Common myeloid progenitor, CD34-positive (primary cell): Measurements from ENCODE around the gene FABP1.

ENCODE experiments used
- CTCF ChIA-PET: fragments of 350-600 bp; sonication (Branson Sonifier 250); formaldehyde crosslinking; loops from one replicate; lab custom pipeline; 2021; ENCODE audit warnings: antibody characterized with exemption; lab: Charles Lee
- POLR2A ChIA-PET: fragments of 350-600 bp; sonication (Branson Sonifier 250); formaldehyde crosslinking; loops from one replicate; lab custom pipeline; 2021; ENCODE audit warnings: antibody characterized with exemption; lab: Charles Lee
- DNase-seq, 3 donors: peaks; one replicate each; pipeline versions ENCODE4 v3.0.0 to v3.0.0-alpha.2; 2013
- H3K27ac ChIP-seq, 2 experiments: 1 replicate in 1 of 2; 2 replicates in 1 of 2; pipeline ENCODE4 v1.7.0; 2013; ENCODE audit warnings: inconsistent platforms in 2 of 2, low read length in 2 of 2, mild to moderate bottlenecking in 2 of 2, low read depth in 1 of 2, moderate library complexity in 1 of 2; ENCODE audit not compliant: severe bottlenecking in 2 of 2, insufficient read depth in 1 of 2, poor library complexity in 1 of 2
- H3K27me3 ChIP-seq, 5 experiments: replicated peaks in 2 of 5; 1 replicate in 3 of 5; 2 replicates in 2 of 5; pipeline versions ENCODE4 v1.6.1 to v1.7.0; 2013; ENCODE audit warnings: low read length in 4 of 5, mild to moderate bottlenecking in 2 of 5, moderate library complexity in 2 of 5, inconsistent platforms in 1 of 5; ENCODE audit not compliant: insufficient read depth in 5 of 5, control insufficient read depth in 4 of 5
- H3K36me3 ChIP-seq, 4 experiments: 1 replicate in 2 of 4; 2 replicates in 2 of 4; pipeline versions ENCODE4 v1.6.1 to v1.7.0; 2013; ENCODE audit warnings: low read length in 3 of 4, control low read depth in 1 of 4, mild to moderate bottlenecking in 1 of 4; ENCODE audit not compliant: control insufficient read depth in 4 of 4, insufficient read depth in 4 of 4
- H3K4me1 ChIP-seq, 4 experiments: 1 replicate in 3 of 4; 2 replicates in 1 of 4; pipeline versions ENCODE4 v1.6.1 to v1.7.1; 2013; ENCODE audit warnings: low read length in 3 of 4, mild to moderate bottlenecking in 3 of 4, control low read depth in 1 of 4, inconsistent platforms in 1 of 4, moderate library complexity in 1 of 4; ENCODE audit not compliant: control insufficient read depth in 4 of 4, insufficient read depth in 4 of 4; ENCODE audit errors: control extremely low read depth in 1 of 4
- H3K4me3 ChIP-seq, 7 experiments: 1 replicate in 4 of 7; 2 replicates in 3 of 7; pipeline versions ENCODE4 v1.5.1 to v1.7.0; 2013; ENCODE audit warnings: mild to moderate bottlenecking in 7 of 7, low read length in 6 of 7, moderate library complexity in 6 of 7, inconsistent platforms in 2 of 7, low read depth in 2 of 7, control low read depth in 1 of 7; ENCODE audit not compliant: insufficient read depth in 4 of 7, control insufficient read depth in 1 of 7; ENCODE audit errors: extremely low read depth in 1 of 7
- H3K9me3 ChIP-seq, 5 experiments: 1 replicate in 4 of 5; 2 replicates in 1 of 5; pipeline versions ENCODE4 v1.6.1 to v1.7.1; 2013; ENCODE audit warnings: low read length in 4 of 5, mild to moderate bottlenecking in 2 of 5, inconsistent platforms in 1 of 5, low read depth in 1 of 5, moderate library complexity in 1 of 5; ENCODE audit not compliant: control insufficient read depth in 4 of 5, insufficient read depth in 2 of 5; ENCODE audit errors: control extremely low read depth in 1 of 5
- WGBS: methylation state at CpG from one replicate; pipeline ENCODE4 v1.1.5; 2013; ENCODE audit not compliant: insufficient coverage; 5-methylcytosine and 5-hydroxymethylcytosine counted together

FABP1 gene

DNA sequence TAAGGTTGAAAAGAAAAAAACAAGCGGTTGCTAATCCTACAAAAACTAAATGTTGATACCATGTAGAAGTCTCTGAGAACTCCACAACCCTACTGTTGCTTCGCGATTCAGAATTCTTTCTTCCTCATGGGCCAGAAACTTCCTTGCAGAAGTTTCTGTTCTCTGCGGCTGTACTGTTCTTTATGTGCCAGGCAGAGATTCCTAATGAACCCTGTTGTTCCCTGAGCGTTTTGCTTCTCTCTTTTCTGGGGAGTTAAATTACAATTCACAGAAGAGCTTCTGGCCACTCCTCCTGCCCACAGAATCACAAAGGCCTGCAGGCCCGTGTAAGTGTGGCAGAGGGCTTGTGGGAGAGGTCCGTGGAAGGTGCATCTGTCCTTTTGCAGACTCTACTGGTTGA lies 40.5 kb upstream of the FABP1 start:
- POLR2A ChIA-PET = no interaction called here
- H3K36me3 ChIP-seq = no peaks in the 10 kb centered on the region
- peaks cover 0 to 9% (median 3%) of the 10 kb centered on the region in 5 experiments for H3K9me3 ChIP-seq
- 98% methylated on average over 6 of the region's 7 CpGs for WGBS
- H3K4me3 ChIP-seq = no peak overlapping the region
- H3K27ac ChIP-seq = no peak overlapping the region
- peaks cover 0 to 24% (median 0%) of the 10 kb centered on the region in 5 experiments for H3K27me3 ChIP-seq
- peaks cover 0 to 4% (median 3%) of the 10 kb centered on the region in 4 experiments for H3K4me1 ChIP-seq
- DNase-seq = no peak
- CTCF ChIA-PET = interaction anchor here (1.1 to 2.4 kb wide), 3 partner anchors 8 to 108 kb away, joined by 3 to 11 read pairs (median 4); no protein-coding TSS in a partner anchor

DNA sequence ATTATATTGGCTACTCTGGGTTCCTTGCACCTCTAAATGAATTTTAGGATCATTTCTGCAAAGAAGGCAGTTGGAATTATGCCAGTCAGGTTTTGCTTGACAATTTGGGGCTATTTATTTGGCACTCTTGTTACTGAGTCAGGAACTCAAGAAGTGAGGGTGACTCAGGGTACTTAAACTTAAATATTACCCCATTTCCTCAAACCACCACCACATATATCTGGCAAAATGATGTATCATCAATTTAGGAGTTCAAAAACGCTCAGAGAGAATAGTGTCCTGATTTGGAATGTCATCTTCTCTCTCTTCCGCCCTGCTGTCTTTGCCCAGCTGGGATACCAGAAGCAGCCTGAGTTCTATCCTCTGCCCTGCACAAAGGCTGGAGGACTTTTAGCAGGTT lies 39.9 kb upstream of the FABP1 start:
- 100% methylated on average over 2 of the region's 2 CpGs for WGBS
- H3K27ac ChIP-seq = no peak overlapping the region
- POLR2A ChIA-PET = no interaction called here
- H3K9me3 ChIP-seq = peaks cover 0 to 9% (median 3%) of the 10 kb centered on the region in 5 experiments
- no peak for DNase-seq
- CTCF ChIA-PET = no interaction called here
- H3K27me3 ChIP-seq = peaks cover 0 to 22% (median 0%) of the 10 kb centered on the region in 5 experiments
- H3K4me1 ChIP-seq = peaks cover 0 to 4% (median 3%) of the 10 kb centered on the region in 4 experiments
- no peak overlapping the region for H3K4me3 ChIP-seq
- H3K36me3 ChIP-seq = no peaks in the 10 kb centered on the region

DNA sequence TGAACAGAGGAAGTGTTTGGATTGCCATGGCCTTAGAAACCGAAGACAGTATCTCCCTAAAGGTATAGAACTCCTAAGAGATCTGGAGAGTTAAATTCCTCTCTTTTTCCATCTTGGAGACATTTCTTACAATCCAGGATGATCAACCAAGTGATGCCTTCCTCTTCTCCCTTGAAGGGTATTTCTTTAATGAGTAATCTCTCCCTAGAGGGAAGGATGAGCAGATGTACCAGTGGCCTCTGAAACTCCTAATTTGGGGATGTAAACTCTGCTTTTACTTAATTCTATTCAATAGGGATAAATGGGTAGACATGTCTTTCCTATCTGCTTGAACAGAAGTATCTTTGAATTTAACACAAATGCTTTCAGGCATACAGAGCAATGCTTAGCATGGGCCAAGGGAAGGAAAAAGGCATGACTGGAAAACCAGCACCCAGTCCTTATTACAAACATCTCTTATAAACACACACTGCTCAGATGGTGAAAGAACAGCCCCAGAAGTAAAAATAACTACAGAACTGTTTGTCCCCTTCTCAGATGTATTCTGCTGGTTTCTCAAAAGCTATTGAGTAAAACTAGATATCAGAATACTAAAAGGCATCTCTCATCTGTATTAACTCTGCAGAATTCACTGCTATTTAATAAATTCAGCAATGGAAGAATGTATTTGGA lies 37.6 kb upstream of the FABP1 start:
- no peak overlapping the region for H3K27ac ChIP-seq
- peaks cover 0 to 13% (median 0%) of the 10 kb centered on the region in 5 experiments for H3K27me3 ChIP-seq
- no CpG with 5 or more reads among the region's 1 CpG for WGBS
- H3K4me3 ChIP-seq = no peak overlapping the region
- DNase-seq = no peak
- H3K36me3 ChIP-seq = no peaks in the 10 kb centered on the region
- H3K9me3 ChIP-seq = peaks cover 0 to 9% (median 3%) of the 10 kb centered on the region in 5 experiments
- ChIA-PET POLR2A (no interaction called here), CTCF (no interaction called here)
- H3K4me1 ChIP-seq = peaks cover 0 to 2% (median under 1%) of the 10 kb centered on the region in 4 experiments

DNA sequence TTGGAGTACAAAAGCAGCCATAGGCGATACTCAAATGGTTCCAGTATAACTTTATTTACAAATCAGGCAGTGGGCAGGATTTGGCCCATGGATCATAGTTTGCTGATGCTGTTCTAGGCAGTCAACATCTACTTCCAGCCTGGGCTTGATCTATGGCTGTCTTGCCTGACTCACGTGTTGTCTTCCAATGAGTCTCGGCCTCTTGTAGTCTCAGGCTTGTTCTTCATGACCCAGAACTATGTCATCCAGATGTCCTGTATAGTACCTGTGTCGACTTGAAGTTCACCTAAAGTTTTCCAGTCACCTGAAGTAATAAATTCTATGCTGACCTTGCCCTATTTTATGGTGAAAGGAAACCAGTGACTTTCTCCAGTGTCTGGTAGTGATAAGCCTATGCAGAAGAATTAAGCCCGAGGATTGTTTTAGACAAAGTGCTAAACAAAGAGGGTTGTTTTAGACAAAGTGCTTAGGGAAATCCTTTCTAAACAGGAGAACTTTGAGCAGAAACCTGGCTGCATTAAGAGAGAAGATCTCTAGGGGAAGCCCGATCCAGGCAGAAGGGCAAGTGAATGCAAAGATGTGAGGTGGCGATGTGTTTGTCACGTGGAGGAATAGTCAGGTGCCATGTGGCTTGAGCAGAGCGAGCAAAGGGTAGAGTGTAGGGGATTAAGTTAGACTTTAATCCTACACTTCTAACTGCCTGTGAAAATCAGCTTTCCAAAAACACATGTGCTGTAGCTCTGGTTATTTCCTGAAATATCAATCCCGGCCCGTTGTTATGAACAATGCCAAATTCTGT lies 33.8 kb upstream of the FABP1 start:
- no peak for DNase-seq
- CTCF ChIA-PET = interaction anchor here (1.1 to 5.0 kb wide), 4 partner anchors 22 to 151 kb away, joined by 3 to 63 read pairs (median 4); no protein-coding TSS in a partner anchor
- no peak overlapping the region for H3K4me3 ChIP-seq
- POLR2A ChIA-PET = no interaction called here
- no peaks in the 10 kb centered on the region for H3K9me3 ChIP-seq
- no peaks in the 10 kb centered on the region for H3K4me1 ChIP-seq
- 82% methylated on average over 8 of the region's 11 CpGs for WGBS
- peaks cover 0 to 3% (median 0%) of the 10 kb centered on the region in 5 experiments for H3K27me3 ChIP-seq
- H3K36me3 ChIP-seq = no peaks in the 10 kb centered on the region
- no peak overlapping the region for H3K27ac ChIP-seq

DNA sequence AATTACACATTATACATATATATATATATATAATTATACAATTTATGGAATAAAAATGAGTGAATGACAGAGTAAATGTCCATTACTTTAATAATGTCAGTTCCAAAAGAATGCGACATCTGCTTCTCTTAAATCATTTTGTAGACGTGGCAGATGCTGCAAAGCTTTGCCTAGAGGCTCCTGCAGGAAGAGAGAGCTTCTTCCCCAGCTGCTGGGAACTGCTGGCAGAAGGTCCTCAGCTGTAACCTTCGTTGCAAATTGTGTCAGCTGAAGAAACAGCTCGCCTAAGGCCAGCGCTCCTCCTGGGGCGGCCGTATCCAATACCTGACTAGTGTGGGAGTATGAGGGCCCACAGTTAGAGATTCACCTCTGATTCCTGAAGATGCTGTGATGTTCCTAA lies 32.7 kb upstream of the FABP1 start:
- Histone ChIP-seq H3K27me3 (peaks cover 0 to 2% (median 0%) of the 10 kb centered on the region in 5 experiments), H3K4me1 (no peaks in the 10 kb centered on the region), H3K9me3 (no peaks in the 10 kb centered on the region), H3K27ac (no peak overlapping the region), H3K36me3 (no peaks in the 10 kb centered on the region), H3K4me3 (no peak overlapping the region)
- ChIA-PET POLR2A (no interaction called here), CTCF (interaction anchor here (1.0 to 5.0 kb wide), 8 partner anchors 9 to 133 kb away, joined by 3 to 63 read pairs (median 4); partner anchors contain the start of gene THNSL2)
- WGBS = 97% methylated on average over 6 of the region's 7 CpGs
- DNase-seq = no peak

DNA sequence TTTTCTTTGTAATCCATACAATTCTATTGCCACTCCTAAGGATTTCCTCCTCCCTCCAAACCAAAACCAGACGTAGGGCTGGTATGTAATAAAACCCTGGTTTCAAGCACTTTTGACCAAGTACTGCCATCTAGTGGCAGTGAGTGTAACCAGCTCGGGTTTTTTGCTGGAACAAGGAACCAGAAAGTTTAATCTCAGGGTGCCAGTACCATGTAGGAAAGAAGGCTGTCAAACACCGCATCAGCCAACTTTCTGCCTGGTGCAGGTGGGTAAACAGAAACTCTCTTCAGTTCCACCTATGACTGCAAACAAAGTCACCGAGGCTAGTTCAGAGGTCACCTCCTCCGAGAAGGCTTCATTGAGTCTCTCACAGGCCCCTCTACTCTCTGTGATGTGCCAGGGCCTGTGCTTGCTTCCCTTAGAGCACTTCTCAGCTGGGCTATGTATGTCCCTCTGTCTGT lies 32.1 kb upstream of the FABP1 start:
- Histone ChIP-seq H3K9me3 (no peaks in the 10 kb centered on the region), H3K4me1 (no peaks in the 10 kb centered on the region), H3K27me3 (peaks cover 0 to 2% (median 0%) of the 10 kb centered on the region in 5 experiments), H3K4me3 (no peak overlapping the region), H3K36me3 (no peaks in the 10 kb centered on the region), H3K27ac (no peak overlapping the region)
- ChIA-PET POLR2A (no interaction called here), CTCF (interaction anchor here (1.0 to 5.0 kb wide), 10 partner anchors 9 to 132 kb away, joined by 3 to 63 read pairs (median 4); partner anchors contain the start of gene THNSL2)
- WGBS = 20% methylated on average over 4 of the region's 5 CpGs
- DNase-seq = peak; percentile 68 to 81 (median 79)
